Thymus (tissue), 11 donors: Measurements from ENCODE around the gene TBC1D1. TPM values are rescaled to one million over a fixed set of nuclear protein-coding genes. Genes with fewer than 3 reads are reported as not detected.
A peak's percentile ranks its signal among the peaks of the same experiment; 100 is the strongest.
"Not testable (repeated sequence)": the region's sequence is repeated elsewhere in the genome, so short reads cannot be mapped to it uniquely, and the experiment has no call there.

Source experiments
- DNase-seq, 9 donors: peaks; one replicate each; pipeline ENCODE4 v3.0.0-alpha.2; 2013; ENCODE audit warnings: low spot score in 9 of 9, low read depth in 6 of 9, missing footprints in 1 of 9
- H3K27ac ChIP-seq, 2 donors: one replicate each; pipeline ENCODE4 v1.5.1; 2013; ENCODE audit warnings: control low read depth in 1 of 2, low read depth in 1 of 2, low read length in 1 of 2, mild to moderate bottlenecking in 1 of 2, moderate library complexity in 1 of 2
- H3K27me3 ChIP-seq, 2 donors: one replicate each; pipeline ENCODE4 v1.5.1; 2013; ENCODE audit warnings: low read length in 1 of 2; ENCODE audit not compliant: control insufficient read depth in 2 of 2, insufficient read depth in 1 of 2
- H3K36me3 ChIP-seq, 2 donors: one replicate each; pipeline ENCODE4 v1.5.1; 2013; ENCODE audit warnings: low read length in 1 of 2, mild to moderate bottlenecking in 1 of 2, moderate library complexity in 1 of 2; ENCODE audit not compliant: control insufficient read depth in 2 of 2, insufficient read depth in 2 of 2
- H3K4me1 ChIP-seq, 2 donors: one replicate each; pipeline ENCODE4 v1.5.1; 2013; ENCODE audit warnings: low read length in 2 of 2; ENCODE audit not compliant: control insufficient read depth in 2 of 2, insufficient read depth in 2 of 2
- H3K4me3 ChIP-seq, 2 donors: one replicate each; pipeline ENCODE4 v1.5.1; 2013; ENCODE audit warnings: low read length in 2 of 2, control low read depth in 1 of 2, mild to moderate bottlenecking in 1 of 2
- H3K9me3 ChIP-seq, 2 donors: one replicate each; pipeline ENCODE4 v1.5.1; 2013; ENCODE audit warnings: low read length in 1 of 2, mild to moderate bottlenecking in 1 of 2; ENCODE audit not compliant: control insufficient read depth in 2 of 2, insufficient read depth in 1 of 2
- WGBS: extraction: QIAGEN DNeasy Blood & Tissue Kit; methylation state at CpG from one replicate; pipeline ENCODE4 v1.1.7; 2013; 5-methylcytosine and 5-hydroxymethylcytosine counted together
- polyA plus RNA-seq: library from polyadenylated mRNA; stranded (reverse); fragments of 200-250 nt; gene quantifications from one replicate; pipeline ENCODE4 v1.2.3, GENCODE V29; 2013
- total RNA-seq: library from RNA; stranded (reverse); fragments of 120-200 nt; gene quantifications from one replicate; pipeline ENCODE4 v1.2.4, GENCODE V29; 2013
- donor health status: healthy.

Gene TBC1D1
- total and polyA plus RNA-seq, 2 donors = 49.9 to 65.7 TPM

DNA sequence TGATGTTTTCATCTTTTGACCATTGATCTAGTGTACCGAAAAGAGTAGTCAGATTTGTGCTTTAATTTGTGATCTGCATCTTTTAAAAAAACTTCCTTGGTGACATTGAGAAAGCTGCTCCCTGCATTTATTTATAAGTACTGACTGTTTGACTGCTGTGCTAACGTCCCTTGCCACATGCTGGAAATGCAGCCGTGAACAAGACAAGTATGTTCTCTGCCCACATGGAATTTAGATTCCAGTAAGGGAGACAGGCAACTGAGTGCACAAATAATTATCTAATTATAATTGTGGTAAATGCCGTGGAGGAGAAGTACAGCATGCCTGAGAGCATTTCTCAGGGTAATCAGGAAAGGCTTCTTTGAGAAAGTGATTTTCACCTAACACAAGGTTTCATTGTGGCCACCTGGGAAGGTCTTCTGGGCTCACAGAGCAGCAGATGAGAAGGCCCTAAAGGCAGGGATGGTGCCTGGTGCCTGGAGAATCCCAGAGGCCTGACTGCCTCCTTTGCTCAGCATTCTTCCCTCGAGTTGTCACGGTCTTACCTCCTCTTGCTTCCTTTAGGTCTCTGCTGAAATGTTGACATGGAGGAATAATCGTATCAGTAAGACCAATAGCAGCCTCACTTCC, 125.1 kb downstream of the TBC1D1 start:
- DNase-seq = no peak
- Histone ChIP-seq H3K4me1 (peaks cover 0 to 2% of the 10 kb centered on the region in 2 donors), H3K36me3 (peaks cover 29 to 46% of the 10 kb centered on the region in 2 donors), H3K4me3 (no peak overlapping the region), H3K27ac (no peak overlapping the region), H3K27me3 (no peaks in the 10 kb centered on the region), H3K9me3 (peaks cover 0 to 2% of the 10 kb centered on the region in 2 donors)
- WGBS = 96% methylated on average over 7 of the region's 7 CpGs

DNA sequence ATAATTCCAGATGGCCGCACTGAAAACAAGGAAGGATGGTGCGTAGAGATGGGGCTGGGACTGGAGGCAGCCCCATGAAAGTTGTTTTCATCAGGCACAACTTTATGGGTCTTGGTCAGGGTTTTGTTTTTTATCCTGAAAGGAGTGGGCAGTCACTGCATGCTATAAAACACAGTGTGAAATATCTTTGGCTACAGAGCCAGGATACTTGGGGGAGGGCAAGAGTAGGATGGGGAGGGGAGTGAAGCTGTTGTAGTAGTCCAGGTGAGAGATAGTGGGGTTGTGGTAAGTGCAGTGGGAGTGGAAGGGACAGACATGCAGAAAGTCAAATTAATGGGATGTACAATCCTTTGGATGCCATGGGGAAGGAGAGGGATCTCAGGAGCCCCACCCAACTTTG, 125.8 kb downstream of the TBC1D1 start:
- Histone ChIP-seq H3K36me3 (peaks cover 34 to 52% of the 10 kb centered on the region in 2 donors), H3K4me1 (peaks cover 0 to 2% of the 10 kb centered on the region in 2 donors), H3K27me3 (no peaks in the 10 kb centered on the region), H3K4me3 (no peak overlapping the region), H3K27ac (no peak overlapping the region), H3K9me3 (peaks cover 0 to 3% of the 10 kb centered on the region in 2 donors)
- WGBS = over 99% methylated on average over 2 of the region's 2 CpGs
- DNase-seq = no peak

DNA sequence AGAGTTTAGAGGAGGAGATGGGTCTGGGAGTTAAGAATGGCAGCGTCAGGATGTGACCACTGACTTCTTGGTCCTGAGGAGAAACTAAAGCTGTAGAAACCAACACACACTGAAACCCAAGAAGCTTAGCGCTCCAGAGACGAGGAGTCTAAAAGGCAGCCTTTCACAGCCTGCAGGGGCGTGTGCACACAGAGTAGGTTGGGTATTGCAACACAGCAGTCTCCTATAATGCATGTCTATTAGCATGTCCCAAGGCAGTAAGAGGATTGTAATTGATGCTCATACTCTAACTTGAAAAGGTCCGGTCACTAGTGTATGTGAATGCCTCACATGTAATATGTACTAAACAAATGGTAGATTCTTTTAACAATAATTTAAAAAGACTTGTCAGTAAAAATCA, 126.7 kb downstream of the TBC1D1 start:
- WGBS = 97% methylated on average over 5 of the region's 5 CpGs
- Histone ChIP-seq H3K36me3 (peaks cover 36 to 61% of the 10 kb centered on the region in 2 donors), H3K27me3 (no peaks in the 10 kb centered on the region), H3K27ac (no peak overlapping the region), H3K9me3 (peaks cover 0 to 3% of the 10 kb centered on the region in 2 donors), H3K4me3 (no peak overlapping the region), H3K4me1 (no peaks in the 10 kb centered on the region)
- DNase-seq = no peak

DNA sequence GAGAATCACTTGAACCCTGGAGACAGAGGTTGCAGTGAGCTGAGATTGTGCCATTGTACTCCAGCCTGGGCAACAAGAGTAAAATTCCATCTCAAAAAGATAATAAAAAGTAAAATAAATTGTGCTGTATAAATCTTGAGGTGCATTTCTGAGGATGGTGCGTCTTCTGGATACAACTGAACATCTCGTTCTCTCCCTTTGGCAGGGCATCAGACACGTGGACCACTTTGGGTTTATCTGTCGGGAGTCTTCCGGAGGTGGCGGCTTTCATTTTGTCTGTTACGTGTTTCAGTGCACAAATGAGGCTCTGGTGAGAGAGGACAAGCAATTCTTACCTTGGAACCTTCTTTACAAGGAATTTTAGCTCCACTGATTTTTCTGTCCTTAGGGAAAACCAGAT, 129.5 kb downstream of the TBC1D1 start:
- H3K27me3 ChIP-seq = no peaks in the 10 kb centered on the region
- peaks cover 0 to 3% of the 10 kb centered on the region in 2 donors for H3K9me3 ChIP-seq
- no peak overlapping the region for H3K4me3 ChIP-seq
- DNase-seq = no peak
- H3K36me3 ChIP-seq = peaks cover 30 to 66% of the 10 kb centered on the region in 2 donors
- H3K27ac ChIP-seq = no peak overlapping the region
- 92% methylated on average over 7 of the region's 7 CpGs for WGBS
- peaks cover 0 to 3% of the 10 kb centered on the region in 2 donors for H3K4me1 ChIP-seq

DNA sequence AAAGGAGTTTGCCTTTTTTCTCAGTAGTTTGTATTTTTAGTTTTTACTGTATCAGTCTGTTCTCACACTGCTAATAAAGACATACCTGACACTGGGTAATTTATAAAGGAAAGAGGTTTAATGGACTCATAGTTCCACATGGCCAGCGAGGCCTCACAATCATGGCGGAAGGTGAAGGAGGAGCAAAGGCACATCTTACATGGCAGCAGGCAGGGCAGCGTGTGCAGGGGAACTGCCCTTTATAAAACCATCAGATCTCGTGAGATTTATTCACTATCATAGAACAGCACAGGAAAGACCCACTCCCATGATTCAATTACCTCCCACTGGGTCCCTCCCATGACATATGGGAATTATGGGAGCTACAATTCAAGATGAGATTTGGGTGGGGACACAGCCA, 130.1 kb downstream of the TBC1D1 start:
- H3K9me3 ChIP-seq, H3K27ac ChIP-seq, H3K4me3 ChIP-seq, H3K4me1 ChIP-seq, DNase-seq, H3K27me3 ChIP-seq: not testable (repeated sequence)
- H3K36me3 ChIP-seq = peaks cover 28 to 64% of the 10 kb centered on the region in 2 donors
- WGBS = over 99% methylated on average over 4 of the region's 4 CpGs

DNA sequence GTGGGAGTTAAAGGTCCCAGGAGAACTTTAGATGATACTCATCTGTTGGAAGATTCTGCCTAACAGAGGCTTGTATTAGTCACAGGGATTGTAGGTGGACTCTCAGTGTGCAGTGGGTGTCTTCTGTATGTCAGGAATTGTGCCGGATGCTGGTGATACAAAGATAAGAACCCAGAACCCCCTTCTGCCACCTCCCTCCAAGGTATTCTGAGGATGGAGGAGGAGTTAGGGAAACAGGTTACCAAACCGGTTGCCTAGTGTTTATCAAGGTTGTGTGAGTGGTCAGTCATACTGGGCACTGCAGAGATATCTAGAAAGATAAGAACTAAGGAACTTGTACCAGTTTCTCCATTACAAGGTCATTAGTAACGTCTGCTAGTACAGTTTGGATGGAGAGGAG, 130.9 kb downstream of the TBC1D1 start:
- 98% methylated on average over 3 of the region's 3 CpGs for WGBS
- Histone ChIP-seq H3K27me3 (no peaks in the 10 kb centered on the region), H3K9me3 (peaks cover 0 to 3% of the 10 kb centered on the region in 2 donors), H3K36me3 (peaks cover 25 to 63% of the 10 kb centered on the region in 2 donors), H3K27ac (no peak overlapping the region), H3K4me1 (peaks cover 0 to 6% of the 10 kb centered on the region in 2 donors), H3K4me3 (no peak overlapping the region)
- DNase-seq = no peak

DNA sequence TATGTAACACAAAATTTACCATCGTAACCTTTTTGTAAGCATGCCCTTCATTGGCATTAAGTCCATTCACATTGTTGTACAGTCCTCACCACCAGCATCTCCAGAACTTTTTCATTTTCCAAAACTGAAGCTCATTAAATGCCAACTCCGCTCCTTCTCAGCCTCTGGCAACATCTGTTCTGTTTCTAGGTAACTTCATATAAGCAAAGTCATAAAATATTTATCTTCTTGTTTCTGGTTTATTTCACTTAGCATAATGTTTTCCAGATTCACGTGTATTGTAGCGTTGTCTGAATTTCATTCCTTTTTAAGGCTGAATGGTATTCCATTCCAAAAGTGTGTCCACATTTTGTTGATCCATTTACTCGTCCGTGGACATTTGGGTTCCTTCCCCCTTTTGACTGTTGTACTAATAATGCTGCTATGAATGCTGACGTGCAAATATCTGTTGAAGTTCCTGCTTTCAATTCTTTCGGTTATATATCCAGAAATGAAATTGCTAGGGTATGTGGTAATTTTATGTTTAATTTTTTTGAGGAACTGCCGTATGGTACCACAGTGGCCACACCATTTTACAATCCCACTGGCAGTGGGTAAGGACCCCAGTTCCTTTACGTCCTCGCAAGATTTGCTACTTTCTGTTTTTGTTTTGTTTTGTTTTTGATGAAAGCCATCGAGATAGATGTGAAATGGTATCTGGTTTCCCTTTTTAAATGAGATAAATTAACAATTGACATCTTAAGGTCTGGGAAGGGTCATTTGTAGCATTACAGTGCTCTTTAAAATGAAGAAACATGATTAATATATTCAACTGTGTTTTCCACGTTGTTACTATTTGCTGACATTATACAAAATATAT, 132.7 kb downstream of the TBC1D1 start:
- Histone ChIP-seq H3K27me3 (no peaks in the 10 kb centered on the region), H3K4me1 (peaks cover 0 to 6% of the 10 kb centered on the region in 2 donors), H3K36me3 (peaks cover 36 to 68% of the 10 kb centered on the region in 2 donors), H3K27ac (no peak overlapping the region), H3K4me3 (no peak overlapping the region), H3K9me3 (peaks cover 0 to 3% of the 10 kb centered on the region in 2 donors)
- no peak for DNase-seq
- WGBS = 77% methylated on average over 13 of the region's 13 CpGs

DNA sequence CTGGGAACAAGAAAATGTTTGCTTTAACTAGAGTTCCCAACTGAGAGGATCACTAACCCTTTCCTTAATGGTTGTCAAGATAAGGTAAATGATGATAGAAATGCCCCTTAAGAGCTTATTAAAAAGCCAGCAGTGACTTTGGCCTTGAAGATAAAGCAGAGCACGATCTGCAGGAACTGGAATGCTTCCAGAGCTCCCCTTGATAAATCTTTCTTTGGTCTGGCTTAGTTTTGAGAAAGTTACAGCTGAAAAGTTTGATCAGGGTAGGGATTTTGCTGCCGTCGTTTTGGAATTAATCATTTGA, 133.3 kb downstream of the TBC1D1 start:
- no peak overlapping the region for H3K4me3 ChIP-seq
- no peak overlapping the region for H3K27ac ChIP-seq

DNA sequence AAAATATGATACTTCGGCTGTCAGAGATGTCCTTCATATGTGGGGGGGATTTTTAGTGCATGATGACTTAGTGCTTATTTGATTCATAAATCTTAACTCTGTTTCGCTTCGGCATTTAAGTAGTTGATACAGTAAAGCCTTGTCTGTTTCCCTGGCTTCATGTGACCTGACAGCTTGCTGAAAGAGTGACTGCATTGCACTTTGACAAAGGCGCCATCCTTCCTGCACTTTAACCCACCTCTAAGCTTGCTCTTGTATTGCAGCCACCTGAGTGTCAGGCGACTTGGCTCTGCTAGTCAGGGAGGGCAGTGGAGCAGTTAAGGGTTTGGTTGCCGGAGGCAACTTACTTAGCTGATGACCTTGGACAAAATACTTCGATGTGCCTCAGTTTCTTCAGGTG, 134.8 kb downstream of the TBC1D1 start:
- peak in 2 of 9 donors; percentile 13 to 46 for DNase-seq
- H3K36me3 ChIP-seq = peaks cover 44 to 78% of the 10 kb centered on the region in 2 donors
- peaks cover 0 to 6% of the 10 kb centered on the region in 2 donors for H3K4me1 ChIP-seq
- H3K27me3 ChIP-seq = no peaks in the 10 kb centered on the region
- H3K4me3 ChIP-seq = no peak overlapping the region
- 96% methylated on average over 7 of the region's 7 CpGs for whole genome bisulfite sequencing
- H3K9me3 ChIP-seq = peaks cover 0 to 3% of the 10 kb centered on the region in 2 donors
- no peak overlapping the region for H3K27ac ChIP-seq

More for the DNA sequence above, 133.3 kb downstream of the TBC1D1 start:
- Histone ChIP-seq H3K27me3 (no peaks in the 10 kb centered on the region), H3K4me1 (peaks cover 0 to 6% of the 10 kb centered on the region in 2 donors), H3K9me3 (peaks cover 0 to 3% of the 10 kb centered on the region in 2 donors), H3K36me3 (peaks cover 42 to 74% of the 10 kb centered on the region in 2 donors)
- 59% methylated on average over 3 of the region's 3 CpGs for WGBS
- DNase-seq = no peak
